ENCODE data around the gene TJAP1. TPM values are rescaled to one million over a fixed set of nuclear protein-coding genes. Genes with fewer than 3 reads are reported as not detected.

TJAP1 gene
- total RNA-seq, 2 experiments from 2014 or later: 23.6 to 24.4 TPM

GRCh38 chr6:43489277-43490072 lies 12.1 kb downstream of the TJAP1 start:
- Histone ChIP-seq H3K4me1 (ENCODE audit: insufficient read depth, low read length) (peaks cover 19% of the 10 kb centered on the region), H3K9me3 (ENCODE audit: control insufficient read depth in 1 of 2, insufficient read depth in 1 of 2, low read length in 2 of 2) (no peaks in the 10 kb centered on the region), H3K27me3 (ENCODE audit: control insufficient read depth in 1 of 2, insufficient read depth in 2 of 2, low read length in 2 of 2) (no peaks in the 10 kb centered on the region), H3K36me3 (ENCODE audit: insufficient read depth, low read length) (peaks cover 23% of the 10 kb centered on the region), H3K27ac (ENCODE audit: low read depth in 1 of 2, low read length in 2 of 2) (no peak overlapping the region), H3K4me3 (ENCODE audit: low read length) (no peak overlapping the region)
- H3K36me3 Mint-ChIP-seq (ENCODE audit: low read depth): peaks cover 28% of the 10 kb centered on the region
- no peaks in the 10 kb centered on the region for H3K27me3 Mint-ChIP-seq
- no peaks in the 10 kb centered on the region for H3K9me3 Mint-ChIP-seq
- ATAC-seq (ENCODE audit: poor library complexity) (no peak), DNase-seq (no peak)
- TF ChIP-seq CTCF (IDR thresholded peaks at IDR 0.05): no peak
- ChIA-PET POLR2A (no interaction called here), CTCF (interaction anchor here (1.2 kb wide), 1 partner anchor 17 kb away, joined by 3 read pairs; no protein-coding TSS in a partner anchor)
- H3K4me3 Mint-ChIP-seq: no peak overlapping the region
- H3K4me1 Mint-ChIP-seq (ENCODE audit: low read depth): peaks cover 26% of the 10 kb centered on the region
- H3K27ac Mint-ChIP-seq: no peak overlapping the region
- intact Hi-C loops (cut with DNase I, micrococcal nuclease): no loop called here

- Mint-ChIP-seq H3K27me3 (no peaks in the 10 kb centered on the region), H3K36me3 (ENCODE audit: low read depth) (peaks cover 26% of the 10 kb centered on the region), H3K9me3 (no peaks in the 10 kb centered on the region), H3K27ac (no peak overlapping the region), H3K4me1 (ENCODE audit: low read depth) (peaks cover 34% of the 10 kb centered on the region), H3K4me3 (no peak overlapping the region)
- H3K27me3 ChIP-seq (ENCODE audit: control insufficient read depth in 1 of 2, insufficient read depth in 2 of 2, low read length in 2 of 2): no peaks in the 10 kb centered on the region
- ATAC-seq (ENCODE audit: poor library complexity) (no peak), DNase-seq (no peak)
- CTCF ChIA-PET: interaction anchor here (1.2 kb wide), 1 partner anchor 16 kb away, joined by 3 read pairs; no protein-coding TSS in a partner anchor
- no peaks in the 10 kb centered on the region for H3K9me3 ChIP-seq (ENCODE audit: control insufficient read depth in 1 of 2, insufficient read depth in 1 of 2, low read length in 2 of 2)
- peaks cover 22% of the 10 kb centered on the region for H3K36me3 ChIP-seq (ENCODE audit: insufficient read depth, low read length)
- intact Hi-C loops (cut with DNase I, micrococcal nuclease): no loop called here
- H3K4me1 ChIP-seq (ENCODE audit: insufficient read depth, low read length): peaks cover 29% of the 10 kb centered on the region
- no peak overlapping the region for H3K4me3 ChIP-seq (ENCODE audit: low read length)
- POLR2A ChIA-PET: interaction anchor here (0.9 kb wide), 1 partner anchor 13 kb away, joined by 3 read pairs; the partner anchor contains the start of gene TJAP1
- no peak overlapping the region for H3K27ac ChIP-seq (ENCODE audit: low read depth in 1 of 2, low read length in 2 of 2)
- no peak for TF ChIP-seq CTCF (IDR thresholded peaks at IDR 0.05)
Observed at GRCh38 chr6:43490523-43490939, 13.2 kb downstream of the TJAP1 start.

GRCh38 chr6:43491750-43492661 lies 14.6 kb downstream of the TJAP1 start:
- intact Hi-C loops (cut with DNase I, micrococcal nuclease): no loop called here
- no peak for ATAC-seq (ENCODE audit: poor library complexity)
- POLR2A ChIA-PET: no interaction called here

More at GRCh38 chr6:43491750-43492661, 14.6 kb downstream of the TJAP1 start:
- DNase-seq: no peak
- Mint-ChIP-seq H3K36me3 (ENCODE audit: low read depth) (peaks cover 26% of the 10 kb centered on the region), H3K9me3 (no peaks in the 10 kb centered on the region), H3K27ac (peak overlapping the region; percentile 55), H3K4me1 (ENCODE audit: low read depth) (peaks cover 40% of the 10 kb centered on the region), H3K4me3 (no peak overlapping the region), H3K27me3 (no peaks in the 10 kb centered on the region)
- H3K9me3 ChIP-seq (ENCODE audit: control insufficient read depth in 1 of 2, insufficient read depth in 1 of 2, low read length in 2 of 2): no peaks in the 10 kb centered on the region
- CTCF ChIA-PET: interaction anchor here (2.4 kb wide), 1 partner anchor 15 kb away, joined by 6 read pairs; no protein-coding TSS in a partner anchor
- TF ChIP-seq CTCF (IDR thresholded peaks at IDR 0.05): no peak
- peaks cover 16% of the 10 kb centered on the region for H3K36me3 ChIP-seq (ENCODE audit: insufficient read depth, low read length)
- peaks cover 33% of the 10 kb centered on the region for H3K4me1 ChIP-seq (ENCODE audit: insufficient read depth, low read length)
- H3K27ac ChIP-seq (ENCODE audit: low read depth in 1 of 2, low read length in 2 of 2): no peak overlapping the region
- no peaks in the 10 kb centered on the region for H3K27me3 ChIP-seq (ENCODE audit: control insufficient read depth in 1 of 2, insufficient read depth in 2 of 2, low read length in 2 of 2)
- no peak overlapping the region for H3K4me3 ChIP-seq (ENCODE audit: low read length)

Data from CD4-positive, alpha-beta T cell (primary cell).